Measurements from ENCODE around the gene FBXO8.

DNA sequence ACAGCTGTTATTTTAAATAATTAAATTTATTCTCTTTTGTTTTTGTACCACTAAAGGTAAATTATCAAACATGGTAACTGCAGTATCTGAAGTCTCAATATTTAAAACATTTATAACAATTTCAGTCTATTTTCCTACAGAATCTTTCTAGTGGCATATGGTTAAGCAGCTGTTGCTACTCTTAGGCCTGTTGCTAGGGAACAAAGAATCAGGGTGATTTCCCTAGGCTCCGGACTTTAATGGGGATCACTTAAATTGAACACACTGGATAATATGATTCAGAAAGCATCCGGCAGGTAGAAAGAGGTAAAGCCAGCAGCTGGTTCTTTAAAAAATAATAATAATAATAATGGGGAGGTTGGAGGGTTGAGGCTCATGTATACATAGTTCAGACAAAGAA lies 17.6 kb downstream of the FBXO8 start:
- TF ChIP-seq ZNF747 (tag by site-specific recombination; IDR thresholded peaks at IDR 0.05) = no peak
- no peak for TF ChIP-seq CTCF (tag by site-specific recombination; IDR thresholded peaks at IDR 0.05)
- TF ChIP-seq, protein P1, sequence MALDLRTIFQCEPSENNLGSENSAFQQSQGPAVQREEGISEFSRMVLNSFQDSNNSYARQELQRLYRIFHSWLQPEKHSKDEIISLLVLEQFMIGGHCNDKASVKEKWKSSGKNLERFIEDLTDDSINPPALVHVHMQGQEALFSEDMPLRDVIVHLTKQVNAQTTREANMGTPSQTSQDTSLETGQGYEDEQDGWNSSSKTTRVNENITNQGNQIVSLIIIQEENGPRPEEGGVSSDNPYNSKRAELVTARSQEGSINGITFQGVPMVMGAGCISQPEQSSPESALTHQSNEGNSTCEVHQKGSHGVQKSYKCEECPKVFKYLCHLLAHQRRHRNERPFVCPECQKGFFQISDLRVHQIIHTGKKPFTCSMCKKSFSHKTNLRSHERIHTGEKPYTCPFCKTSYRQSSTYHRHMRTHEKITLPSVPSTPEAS (tag by site-specific recombination; IDR thresholded peaks at IDR 0.05) = no peak
- TF ChIP-seq PRDM10 (tag by site-specific recombination; IDR thresholded peaks at IDR 0.05) = no peak
- TF ChIP-seq, protein P2, sequence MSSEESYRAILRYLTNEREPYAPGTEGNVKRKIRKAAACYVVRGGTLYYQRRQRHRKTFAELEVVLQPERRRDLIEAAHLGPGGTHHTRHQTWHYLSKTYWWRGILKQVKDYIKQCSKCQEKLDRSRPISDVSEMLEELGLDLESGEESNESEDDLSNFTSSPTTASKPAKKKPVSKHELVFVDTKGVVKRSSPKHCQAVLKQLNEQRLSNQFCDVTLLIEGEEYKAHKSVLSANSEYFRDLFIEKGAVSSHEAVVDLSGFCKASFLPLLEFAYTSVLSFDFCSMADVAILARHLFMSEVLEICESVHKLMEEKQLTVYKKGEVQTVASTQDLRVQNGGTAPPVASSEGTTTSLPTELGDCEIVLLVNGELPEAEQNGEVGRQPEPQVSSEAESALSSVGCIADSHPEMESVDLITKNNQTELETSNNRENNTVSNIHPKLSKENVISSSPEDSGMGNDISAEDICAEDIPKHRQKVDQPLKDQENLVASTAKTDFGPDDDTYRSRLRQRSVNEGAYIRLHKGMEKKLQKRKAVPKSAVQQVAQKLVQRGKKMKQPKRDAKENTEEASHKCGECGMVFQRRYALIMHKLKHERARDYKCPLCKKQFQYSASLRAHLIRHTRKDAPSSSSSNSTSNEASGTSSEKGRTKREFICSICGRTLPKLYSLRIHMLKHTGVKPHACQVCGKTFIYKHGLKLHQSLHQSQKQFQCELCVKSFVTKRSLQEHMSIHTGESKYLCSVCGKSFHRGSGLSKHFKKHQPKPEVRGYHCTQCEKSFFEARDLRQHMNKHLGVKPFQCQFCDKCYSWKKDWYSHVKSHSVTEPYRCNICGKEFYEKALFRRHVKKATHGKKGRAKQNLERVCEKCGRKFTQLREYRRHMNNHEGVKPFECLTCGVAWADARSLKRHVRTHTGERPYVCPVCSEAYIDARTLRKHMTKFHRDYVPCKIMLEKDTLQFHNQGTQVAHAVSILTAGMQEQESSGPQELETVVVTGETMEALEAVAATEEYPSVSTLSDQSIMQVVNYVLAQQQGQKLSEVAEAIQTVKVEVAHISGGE (tag by site-specific recombination; conservative IDR thresholded peaks at IDR 0.05; ENCODE audit: low read depth) = no peak
- no peak for TF ChIP-seq PBX3 (CRISPR knock-in tag; IDR thresholded peaks at IDR 0.05)
- TF ChIP-seq HOXA7 (CRISPR knock-in tag; IDR thresholded peaks at IDR 0.05; ENCODE audit: borderline replicate concordance) = no peak
- no peak for TF ChIP-seq YY1 (tag by site-specific recombination; IDR thresholded peaks at IDR 0.05)
- TF ChIP-seq ZNF701 (tag by site-specific recombination; IDR thresholded peaks at IDR 0.05) = no peak
- TF ChIP-seq ZNF2 (tag by site-specific recombination; IDR thresholded peaks at IDR 0.05) = no peak
- TF ChIP-seq MZF1 (tag by site-specific recombination; IDR thresholded peaks at IDR 0.05; ENCODE audit: borderline replicate concordance) = no peak

Measured in HEK293 (cell line).